HepG2 (cell line): Measurements from ENCODE around the gene AP2S1. TPM values are rescaled to one million over a fixed set of nuclear protein-coding genes. Genes with fewer than 3 reads are reported as not detected.
A peak's percentile ranks its signal among the peaks of the same experiment; 100 is the strongest.

ENCODE experiments used
- AGO2 ChIP-seq: fragments of 200-400 bp; formaldehyde crosslinking; optimal IDR thresholded peaks from 2 replicates; pipeline ENCODE3; 2017; ENCODE audit warnings: mild to moderate bottlenecking, low read depth, low read length, moderate library complexity
- CEBPB ChIP-seq: IDR thresholded peaks from 2 replicates; pipeline ENCODE4 v1.6.1; 2011; ENCODE audit warnings: low read depth, low read length, improper control_type of control experiment, borderline replicate concordance
- GLI4 ChIP-seq: sonication (generic); formaldehyde crosslinking; IDR thresholded peaks from 2 replicates; pipeline ENCODE4 v1.5.1; 2020; ENCODE audit warnings: missing genetic modification reagents, mild to moderate bottlenecking, moderate library complexity, borderline replicate concordance
- HMGA1 ChIP-seq: sonication (generic); formaldehyde crosslinking; conservative IDR thresholded peaks from 2 replicates; pipeline ENCODE4 v1.4.0; 2020; ENCODE audit warnings: missing genetic modification reagents
- HNRNPL ChIP-seq: fragments of 200-400 bp; formaldehyde crosslinking; IDR thresholded peaks from 2 replicates; pipeline ENCODE4 v1.6.1; 2017; ENCODE audit warnings: mild to moderate bottlenecking, low read depth, low read length
- PCBP2 ChIP-seq: fragments of 200-400 bp; formaldehyde crosslinking; optimal IDR thresholded peaks from 2 replicates; pipeline ENCODE3; 2018; ENCODE audit warnings: low read length, low read depth; ENCODE audit not compliant: poor library complexity, severe bottlenecking
- PHF5A ChIP-seq: IDR thresholded peaks from one replicate; pipeline ENCODE4 v1.6.1; 2018; ENCODE audit warnings: low read depth, missing genetic modification reagents; ENCODE audit not compliant: unreplicated experiment
- RELA ChIP-seq: sonication (generic); formaldehyde crosslinking; IDR thresholded peaks from 2 replicates; pipeline ENCODE4 v1.4.0; 2020; ENCODE audit warnings: missing genetic modification reagents
- SAFB2 ChIP-seq: sonication (generic); formaldehyde crosslinking; IDR thresholded peaks from 2 replicates; pipeline ENCODE4 v1.5.1; 2020; ENCODE audit warnings: missing genetic modification reagents, low read depth, mild to moderate bottlenecking, borderline replicate concordance
- SALL1 ChIP-seq: sonication (generic); formaldehyde crosslinking; IDR thresholded peaks from 2 replicates; pipeline ENCODE4 v1.8.0; 2022; ENCODE audit warnings: mild to moderate bottlenecking, missing genetic modification reagents
- SIN3B ChIP-seq: fragments of 150-350 bp; IDR thresholded peaks from 2 replicates; pipeline ENCODE4 v1.6.1; 2014; ENCODE audit warnings: low read length
- SIX1 ChIP-seq: sonication (generic); formaldehyde crosslinking; IDR thresholded peaks from 2 replicates; pipeline ENCODE4 v1.4.0; 2020; ENCODE audit warnings: missing genetic modification reagents, borderline replicate concordance
- ZBTB40 ChIP-seq, 2 experiments: fragments of 450-650 bp in 1 of 2; sonication (generic) in 1 of 2; formaldehyde crosslinking in 1 of 2; IDR thresholded peaks; 2 replicates each; pipeline versions ENCODE4 v1.6.1 to v1.8.0; 2016 to 2022; ENCODE audit warnings: antibody characterized with exemption in 1 of 2, mild to moderate bottlenecking in 1 of 2, missing genetic modification reagents in 1 of 2
- ZNF18 ChIP-seq: sonication (generic); formaldehyde crosslinking; IDR thresholded peaks from 2 replicates; pipeline ENCODE4 v1.8.0; 2022; ENCODE audit warnings: mild to moderate bottlenecking, missing genetic modification reagents; ENCODE audit not compliant: insufficient replicate concordance
- ZNF253 ChIP-seq: sonication (generic); formaldehyde crosslinking; IDR thresholded peaks from 2 replicates; pipeline ENCODE4 v1.8.0; 2022; ENCODE audit warnings: mild to moderate bottlenecking, missing genetic modification reagents, borderline replicate concordance
- ZNF34 ChIP-seq: sonication (generic); formaldehyde crosslinking; IDR thresholded peaks from 2 replicates; pipeline ENCODE4 v1.4.0; 2020; ENCODE audit warnings: mild to moderate bottlenecking, missing genetic modification reagents, borderline replicate concordance
- polyA plus RNA-seq, 8 experiments: library from polyadenylated mRNA; depleted of rRNA in 3 of 8; stranded (reverse) in 7 of 8; unstranded in 1 of 8; fragments of >200 nt; fragmentation: Illumina TruSeq in 4 of 8; extraction: Trizol in 4 of 8; gene quantifications; 2 replicates each; pipeline versions ENCODE4 v1.2.1 to v1.2.3, GENCODE V29; 2011 to 2016; ENCODE audit warnings: low read depth in 4 of 8, missing spikeins in 1 of 8, mixed read lengths in 1 of 8; ENCODE audit not compliant: insufficient read depth in 1 of 8
- total RNA-seq, 5 experiments: library from RNA; depleted of rRNA; stranded (reverse); fragments of >200 nt; fragmentation: Illumina TruSeq; extraction: Trizol; gene quantifications; 2 replicates each; pipeline ENCODE4 v1.2.3, GENCODE V29; 2016; ENCODE audit warnings: low read depth in 1 of 5
- TF ChIP-seq, protein P1 (sequence below): sonication (generic); formaldehyde crosslinking; IDR thresholded peaks from 2 replicates; pipeline ENCODE4 v1.4.0; 2020; ENCODE audit warnings: missing genetic modification reagents

Gene AP2S1
- total and polyA plus RNA-seq, 2 of the 13 experiments (the other 11 are each of a cell fraction or from before 2014, with no cell fraction given): 45.2 to 86.1 TPM

DNA sequence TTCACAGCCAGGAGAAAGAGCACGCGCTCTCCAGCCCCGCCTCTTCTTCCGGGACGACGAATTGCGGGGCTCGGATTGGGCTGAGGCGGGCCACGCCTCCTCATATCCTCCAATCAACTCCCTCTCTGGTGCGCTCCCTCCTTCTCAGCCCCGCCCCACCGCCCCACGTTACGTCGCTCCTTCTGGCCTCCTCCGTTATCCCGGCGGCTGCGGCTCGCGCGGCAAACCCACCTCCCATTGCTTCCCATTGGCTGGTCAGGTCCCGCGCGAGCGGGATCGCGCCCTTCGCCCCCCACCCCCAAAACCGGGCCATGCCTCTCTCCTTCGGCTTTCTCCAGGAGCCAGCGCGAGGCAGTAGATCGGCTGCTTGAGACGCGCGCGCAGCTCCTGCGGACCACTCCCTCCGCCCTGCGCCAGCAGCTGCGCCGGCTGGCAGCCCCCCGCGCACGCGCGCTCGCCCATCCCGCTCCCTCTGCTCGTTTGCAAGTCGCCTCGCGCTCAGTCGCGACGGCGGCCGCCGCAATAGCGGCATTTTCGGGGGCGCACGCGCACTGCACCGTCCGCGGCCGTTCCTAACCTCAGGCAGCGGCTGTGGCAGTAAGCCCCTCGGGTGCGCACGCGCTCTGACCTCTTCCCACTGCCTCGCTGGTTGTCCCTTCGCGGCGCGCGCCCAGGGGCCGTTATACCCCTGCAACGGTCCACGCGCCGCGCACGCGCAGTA lies 9.6 kb upstream of the AP2S1 start (continued):
- peak; percentile 19; the same call in 1 of the 2 replicates for TF ChIP-seq ZNF253 (CRISPR knock-in tag)
- TF ChIP-seq SIN3B: 0 out of 2 replicates have a peak, but pooled peaks have one; percentile 30
- TF ChIP-seq GLI4 (CRISPR knock-in tag): no peak; the same call in 1 of the 2 replicates
- peak; percentile 88 for TF ChIP-seq SAFB2 (CRISPR knock-in tag)
- TF ChIP-seq AGO2: peak; percentile 98
- no peak for TF ChIP-seq PHF5A
- TF ChIP-seq HNRNPL: no peak
- TF ChIP-seq ZNF34 (CRISPR knock-in tag): no peak
- TF ChIP-seq HMGA1 (CRISPR knock-in tag): no peak
- no peak for TF ChIP-seq RELA (CRISPR knock-in tag)
- TF ChIP-seq ZNF18 (CRISPR knock-in tag): no peak
- TF ChIP-seq SIX1: no peak
- TF ChIP-seq SALL1 (CRISPR knock-in tag): no peak; the same call in 1 of the 2 replicates
- no peak for TF ChIP-seq ZBTB40 (IDR thresholded peaks at IDR 0.05)
- peak; percentile 59 for TF ChIP-seq ZBTB40 (CRISPR knock-in tag; IDR thresholded peaks at IDR 0.05)
- TF ChIP-seq, protein P1, sequence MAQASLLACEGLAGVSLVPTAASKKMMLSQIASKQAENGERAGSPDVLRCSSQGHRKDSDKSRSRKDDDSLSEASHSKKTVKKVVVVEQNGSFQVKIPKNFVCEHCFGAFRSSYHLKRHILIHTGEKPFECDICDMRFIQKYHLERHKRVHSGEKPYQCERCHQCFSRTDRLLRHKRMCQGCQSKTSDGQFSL (CRISPR knock-in tag): peak; percentile 38
- no peak for TF ChIP-seq PCBP2
- no peak for TF ChIP-seq CEBPB
